Measurements from ENCODE around the gene TTC23. TPM values are rescaled to one million over a fixed set of nuclear protein-coding genes. Genes with fewer than 3 reads are reported as not detected.

TTC23 gene
- total and polyA plus RNA-seq, 2 donors (not counting 3 experiments of a cell fraction or from before 2014, with no cell fraction given): 4.1 to 27.3 TPM

DNA sequence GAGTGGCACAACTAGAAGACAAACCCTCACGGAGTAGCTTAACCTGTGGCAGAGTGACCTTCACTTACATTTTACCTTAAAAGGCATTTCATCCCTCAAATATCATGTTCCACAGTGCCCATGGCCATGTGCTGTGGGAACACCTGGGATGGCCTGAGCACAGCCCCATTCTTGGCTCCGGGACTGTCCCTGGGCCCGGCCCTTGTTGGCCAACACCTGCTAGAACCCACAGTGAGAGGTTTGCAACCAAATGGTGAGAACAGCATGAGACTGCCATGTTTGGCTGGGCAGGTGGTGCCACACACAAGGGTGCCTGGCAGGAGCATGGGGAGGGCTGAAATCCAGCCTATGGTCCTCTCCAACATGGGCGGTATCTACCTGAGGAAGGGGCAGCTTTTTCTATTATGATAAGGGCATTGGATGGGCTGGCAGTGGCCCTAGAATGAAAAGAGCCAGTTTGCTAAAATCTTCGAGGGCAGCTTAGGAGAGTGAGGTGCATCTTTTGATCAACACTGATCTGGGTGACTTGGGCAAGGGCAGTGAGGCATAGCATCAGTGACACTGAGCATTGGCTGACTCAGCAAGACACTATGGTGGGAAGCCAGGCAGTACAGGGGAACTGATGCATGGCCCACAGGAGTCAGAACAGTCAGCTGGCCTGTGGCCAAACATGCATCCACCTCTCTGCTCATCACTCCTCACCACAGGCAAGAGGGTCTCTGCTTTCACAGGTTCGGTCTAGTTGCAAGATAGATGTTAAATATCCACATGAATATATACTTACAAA lies 90.6 kb downstream of the TTC23 start:
- intact Hi-C loops (cut with micrococcal nuclease) (no loop called here), dilution Hi-C loops (cut with MboI; ENCODE audit: extremely low pct_ligation_motif_present, low sequenced_read_pairs) (no loop called here)
- no TSS peak for BruUV-seq (replicated peaks)
- H3K27me3 ChIP-seq (ENCODE audit: control insufficient read depth in 2 of 2, insufficient read depth in 2 of 2, low read length in 2 of 2): no peaks in the 10 kb centered on the region
- no peak overlapping the region for H3K9ac ChIP-seq (replicated peaks; ENCODE audit: extremely low read depth, insufficient read depth, low read length)
- no peaks in the 10 kb centered on the region for H4K20me1 ChIP-seq (replicated peaks; ENCODE audit: control insufficient read depth, extremely low read depth, insufficient read depth, low read length)
- DNase-seq (ENCODE audit: low read depth, low spot score): no peak
- no peak overlapping the region for H2AFZ ChIP-seq (ENCODE audit: low read depth, low read length)
- H3K79me2 ChIP-seq (ENCODE audit: control insufficient read depth, insufficient read depth, low read length): no peaks in the 10 kb centered on the region
- no peak overlapping the region for H3K4me3 ChIP-seq (replicated peaks in 1 of 3; ENCODE audit: insufficient read depth in 1 of 3, low read depth in 1 of 3, low read length in 3 of 3)
- no peaks in the 10 kb centered on the region for H3K9me3 ChIP-seq (replicated peaks; ENCODE audit: control insufficient read depth, insufficient read depth, low read length)
- H3K4me1 ChIP-seq (ENCODE audit: control insufficient read depth, extremely low read depth, insufficient read depth, low read length): peaks cover 4% of the 10 kb centered on the region
- no peak overlapping the region for H3K4me2 ChIP-seq (ENCODE audit: insufficient read depth, low read length)
- FAIRE-seq: no peak
- no peak overlapping the region for H3K27ac ChIP-seq (ENCODE audit: insufficient read depth, low read depth, low read length)
- ChIA-PET POLR2A (no interaction called here), CTCF (interaction anchor here (2.4 kb wide), 1 partner anchor 58 kb away, joined by 6 read pairs; no protein-coding TSS in a partner anchor)
- no peak for TF ChIP-seq GATA2 (IDR thresholded peaks at IDR 0.05; ENCODE audit: insufficient read depth, insufficient read length, low read depth, low read length)
- no peak for TF ChIP-seq JUN (IDR thresholded peaks at IDR 0.05; ENCODE audit: borderline replicate concordance, insufficient read depth, insufficient read length, low read depth)
- no peak for TF ChIP-seq MYC (IDR thresholded peaks at IDR 0.05; ENCODE audit: low read depth, low read length)
- TF ChIP-seq POLR2A (IDR thresholded peaks at IDR 0.05; ENCODE audit: low read depth, low read length): no peak
- no peaks in the 10 kb centered on the region for H3K9me1 ChIP-seq (replicated peaks; ENCODE audit: control insufficient read depth, extremely low read depth, insufficient read depth, low read length)
- peaks cover 2 to 3% of the 10 kb centered on the region in 2 experiments for H3K36me3 ChIP-seq (ENCODE audit: control insufficient read depth in 2 of 2, extremely low read depth in 1 of 2, insufficient read depth in 2 of 2, low read length in 2 of 2)

DNA sequence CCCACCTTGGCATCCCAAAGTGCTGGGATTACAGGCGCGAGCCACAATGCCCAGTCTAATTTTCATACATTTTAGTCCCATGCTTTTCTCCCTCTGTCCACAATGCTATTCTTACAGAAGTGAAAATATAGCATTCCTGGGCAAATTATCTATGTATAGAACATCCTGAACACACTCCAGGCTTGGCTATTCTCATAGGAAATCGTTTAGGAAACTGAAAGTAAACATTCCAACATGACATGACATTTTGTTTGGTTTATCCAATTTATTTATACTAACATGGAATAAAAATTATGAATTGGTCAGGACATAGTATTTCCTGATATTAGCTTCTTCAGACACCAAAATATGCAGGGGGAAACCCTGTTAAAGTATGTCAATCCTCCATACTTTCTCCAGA lies 91.9 kb downstream of the TTC23 start:
- dilution Hi-C loops (cut with MboI; ENCODE audit: extremely low pct_ligation_motif_present, low sequenced_read_pairs): no loop called here
- H3K4me3 ChIP-seq (replicated peaks in 1 of 3; ENCODE audit: insufficient read depth in 1 of 3, low read depth in 1 of 3, low read length in 3 of 3): no peak overlapping the region
- H3K27ac ChIP-seq (ENCODE audit: insufficient read depth, low read depth, low read length): no peak overlapping the region

More for the DNA sequence above, 91.9 kb downstream of the TTC23 start:
- DNase-seq (ENCODE audit: low read depth, low spot score) (peak; percentile 13), FAIRE-seq (no peak)
- BruUV-seq (replicated peaks): no TSS peak
- H3K9me1 ChIP-seq (replicated peaks; ENCODE audit: control insufficient read depth, extremely low read depth, insufficient read depth, low read length): no peaks in the 10 kb centered on the region
- H3K79me2 ChIP-seq (ENCODE audit: control insufficient read depth, insufficient read depth, low read length): no peaks in the 10 kb centered on the region
- no peaks in the 10 kb centered on the region for H4K20me1 ChIP-seq (replicated peaks; ENCODE audit: control insufficient read depth, extremely low read depth, insufficient read depth, low read length)
- TF ChIP-seq EZH2 (IDR thresholded peaks at IDR 0.05; ENCODE audit: borderline replicate concordance, low read depth, low read length, severe bottlenecking) (no peak), MYC (IDR thresholded peaks at IDR 0.05; ENCODE audit: low read depth, low read length) (no peak), GATA2 (IDR thresholded peaks at IDR 0.05; ENCODE audit: insufficient read depth, insufficient read length, low read depth, low read length) (no peak)
- H3K36me3 ChIP-seq (ENCODE audit: control insufficient read depth in 2 of 2, extremely low read depth in 1 of 2, insufficient read depth in 2 of 2, low read length in 2 of 2): peaks cover 2 to 3% of the 10 kb centered on the region in 2 experiments
- no peak overlapping the region for H3K4me2 ChIP-seq (ENCODE audit: insufficient read depth, low read length)
- H3K4me1 ChIP-seq (ENCODE audit: control insufficient read depth, extremely low read depth, insufficient read depth, low read length): peaks cover 4% of the 10 kb centered on the region
- no peak overlapping the region for H3K9ac ChIP-seq (replicated peaks; ENCODE audit: extremely low read depth, insufficient read depth, low read length)
- H3K9me3 ChIP-seq (replicated peaks; ENCODE audit: control insufficient read depth, insufficient read depth, low read length): no peaks in the 10 kb centered on the region
- intact Hi-C loops (cut with micrococcal nuclease): no loop called here
- H2AFZ ChIP-seq (ENCODE audit: low read depth, low read length): no peak overlapping the region
- H3K27me3 ChIP-seq (ENCODE audit: control insufficient read depth in 2 of 2, insufficient read depth in 2 of 2, low read length in 2 of 2): no peaks in the 10 kb centered on the region
- ChIA-PET POLR2A (no interaction called here), CTCF (interaction anchor here (2.4 kb wide), 2 partner anchors 52 to 57 kb away, joined by 5 to 6 read pairs; no protein-coding TSS in a partner anchor)

All from endothelial cell of umbilical vein (primary cell).